ENCODE results near the gene TANC2. TPM values are rescaled to one million over a fixed set of nuclear protein-coding genes. Genes with fewer than 3 reads are reported as not detected.

TANC2 gene
- total RNA-seq: 10 to 100 TPM; 20.1 to 33.3 (median 24.2) TPM

GRCh38 chr17:62965686-62966425 lies at the start of gene TANC2:
TANC2 (plus strand) TSS chr17:62966235; CDS start chr17:63009560, 43,325 bp downstream.
- WGBS, 2 donors: 3 to 4% methylated on average over 16 to 25 of the region's 81 CpGs
- TF ChIP-seq POLR2A (IDR thresholded peaks at IDR 0.05) (peak in 1 of 2 donors; percentile 12), CTCF (IDR thresholded peaks at IDR 0.05) (no peak)
- intact Hi-C loops (cut with DNase I; ENCODE audit: low total_unique reads): loop anchor here (5.0 kb wide), 1 partner anchor 264 kb away; no protein-coding TSS in a partner anchor
- peak within 1 kb of the TSS; percentile 91 for H3K4me3 ChIP-seq (ENCODE audit: low read depth, poor library complexity, severe bottlenecking)
- DNase-seq (ENCODE audit: low spot score in 2 of 2): peak; percentile 80 to 96

GRCh38 chr17:62916684-62917571 lies 49.1 kb upstream of the TANC2 start:
- TF ChIP-seq CTCF (IDR thresholded peaks at IDR 0.05): no peak
- TF ChIP-seq POLR2A (IDR thresholded peaks at IDR 0.05): no peak
- peak in 1 of 2 donors; percentile 75 for DNase-seq (ENCODE audit: low spot score in 2 of 2)
- 60 to 67% methylated on average over 9 of the region's 9 CpGs for WGBS, 2 donors
- intact Hi-C loops (cut with DNase I; ENCODE audit: low total_unique reads): no loop called here
- no peak overlapping the region for H3K4me3 ChIP-seq (ENCODE audit: low read depth, poor library complexity, severe bottlenecking)

- DNase-seq (ENCODE audit: low spot score in 2 of 2): no peak
- 40 to 59% methylated on average over 1 of the region's 1 CpG for WGBS, 2 donors
- H3K4me3 ChIP-seq (ENCODE audit: low read depth, poor library complexity, severe bottlenecking): no peak overlapping the region
- intact Hi-C loops (cut with DNase I; ENCODE audit: low total_unique reads): no loop called here
- no peak for TF ChIP-seq CTCF (IDR thresholded peaks at IDR 0.05)
- TF ChIP-seq POLR2A (IDR thresholded peaks at IDR 0.05): no peak
Observed at GRCh38 chr17:62919388-62919787, 46.6 kb upstream of the TANC2 start.

- WGBS, 2 donors: 78 to 91% methylated on average over 1 of the region's 1 CpG
- no peak overlapping the region for H3K4me3 ChIP-seq (ENCODE audit: low read depth, poor library complexity, severe bottlenecking)
- TF ChIP-seq POLR2A (IDR thresholded peaks at IDR 0.05) (no peak), CTCF (IDR thresholded peaks at IDR 0.05) (no peak)
- intact Hi-C loops (cut with DNase I; ENCODE audit: low total_unique reads): no loop called here
- DNase-seq (ENCODE audit: low spot score in 2 of 2): no peak
Observed at GRCh38 chr17:62920300-62920699, 45.7 kb upstream of the TANC2 start.

GRCh38 chr17:62921817-62922216 lies 44.2 kb upstream of the TANC2 start:
- intact Hi-C loops (cut with DNase I; ENCODE audit: low total_unique reads): no loop called here
- no peak overlapping the region for H3K4me3 ChIP-seq (ENCODE audit: low read depth, poor library complexity, severe bottlenecking)
- no peak for DNase-seq (ENCODE audit: low spot score in 2 of 2)
- 84 to 85% methylated on average over 8 of the region's 8 CpGs for WGBS, 2 donors
- TF ChIP-seq POLR2A (IDR thresholded peaks at IDR 0.05): no peak
- no peak for TF ChIP-seq CTCF (IDR thresholded peaks at IDR 0.05)
